Nephron (organoid): ENCODE measurements around the gene KPNA5.

Source experiments
- H3K27ac Mint-ChIP-seq, 3 experiments: 2 replicates each; pipeline ENCODE4 v1.8.0; 2020; ENCODE audit warnings: mixed read lengths in 3 of 3, mild to moderate bottlenecking in 2 of 3, moderate library complexity in 1 of 3
- H3K27me3 Mint-ChIP-seq: 2 replicates; pipeline ENCODE4 v1.8.0; 2021; ENCODE audit warnings: low read depth, mild to moderate bottlenecking, moderate library complexity, mixed read lengths
- H3K36me3 Mint-ChIP-seq: 2 replicates; pipeline ENCODE4 v1.8.0; 2020; ENCODE audit warnings: low read depth, mixed read lengths
- H3K4me1 Mint-ChIP-seq: 2 replicates; pipeline ENCODE4 v1.8.0; 2020; ENCODE audit warnings: mixed read lengths
- H3K4me3 Mint-ChIP-seq, 3 experiments: 2 replicates each; pipeline ENCODE4 v1.8.0; 2020; ENCODE audit warnings: mild to moderate bottlenecking in 3 of 3, mixed read lengths in 3 of 3, moderate library complexity in 2 of 3
- H3K9me3 Mint-ChIP-seq: 2 replicates; pipeline ENCODE4 v1.8.0; 2020; ENCODE audit warnings: mixed read lengths
- CTCF ChIP-seq, 3 experiments: fragments of 200-600 bp; sonication (generic); IDR thresholded peaks; one replicate each; pipeline ENCODE4 v1.5.0; 2021; ENCODE audit warnings: antibody characterized with exemption in 3 of 3; ENCODE audit not compliant: unreplicated experiment in 3 of 3

The KPNA5 gene

GRCh38 chr6:116745176-116745575 lies 64.2 kb downstream of the KPNA5 start:
- no peaks in the 10 kb centered on the region for H3K27me3 Mint-ChIP-seq
- H3K4me1 Mint-ChIP-seq, result no peaks in the 10 kb centered on the region
- H3K4me3 Mint-ChIP-seq, result no peak overlapping the region
- peaks cover 17% of the 10 kb centered on the region for H3K9me3 Mint-ChIP-seq
- no peak overlapping the region for H3K27ac Mint-ChIP-seq
- TF ChIP-seq CTCF (IDR thresholded peaks at IDR 0.05; ENCODE audit: unreplicated experiment in 3 of 3), result no peak
- H3K36me3 Mint-ChIP-seq, result no peaks in the 10 kb centered on the region

- Mint-ChIP-seq H3K4me1 (peaks cover 12% of the 10 kb centered on the region), H3K9me3 (peaks cover 3% of the 10 kb centered on the region), H3K4me3 (no peak overlapping the region), H3K36me3 (no peaks in the 10 kb centered on the region), H3K27me3 (peaks cover 56% of the 10 kb centered on the region), H3K27ac (no peak overlapping the region)
- TF ChIP-seq CTCF (IDR thresholded peaks at IDR 0.05; ENCODE audit: unreplicated experiment in 3 of 3), result no peak
Observed at GRCh38 chr6:116761779-116762178, 80.8 kb downstream of the KPNA5 start.

GRCh38 chr6:116762235-116762634 lies 81.2 kb downstream of the KPNA5 start:
- no peak overlapping the region for H3K4me3 Mint-ChIP-seq
- H3K27me3 Mint-ChIP-seq, result peaks cover 61% of the 10 kb centered on the region
- H3K36me3 Mint-ChIP-seq, result no peaks in the 10 kb centered on the region
- H3K4me1 Mint-ChIP-seq, result peaks cover 12% of the 10 kb centered on the region
- peaks cover 3% of the 10 kb centered on the region for H3K9me3 Mint-ChIP-seq
- no peak overlapping the region for H3K27ac Mint-ChIP-seq
- no peak for TF ChIP-seq CTCF (IDR thresholded peaks at IDR 0.05; ENCODE audit: unreplicated experiment in 3 of 3)

GRCh38 chr6:116763048-116763447 lies 82.0 kb downstream of the KPNA5 start:
- H3K27me3 Mint-ChIP-seq, result peaks cover 66% of the 10 kb centered on the region

GRCh38 chr6:116763906-116764628 lies 83.1 kb downstream of the KPNA5 start:
- Mint-ChIP-seq H3K36me3 (no peaks in the 10 kb centered on the region), H3K4me1 (peaks cover 17% of the 10 kb centered on the region), H3K27ac (no peak overlapping the region), H3K4me3 (peak overlapping the region; percentile 72 to 82 (median 74)), H3K9me3 (peaks cover 3% of the 10 kb centered on the region), H3K27me3 (peaks cover 66% of the 10 kb centered on the region)
- no peak for TF ChIP-seq CTCF (IDR thresholded peaks at IDR 0.05; ENCODE audit: unreplicated experiment in 3 of 3)

More at GRCh38 chr6:116763048-116763447, 82.0 kb downstream of the KPNA5 start:
- Mint-ChIP-seq H3K36me3 (no peaks in the 10 kb centered on the region), H3K4me1 (peaks cover 17% of the 10 kb centered on the region), H3K27ac (no peak overlapping the region), H3K9me3 (peaks cover 3% of the 10 kb centered on the region), H3K4me3 (no peak overlapping the region)
- no peak for TF ChIP-seq CTCF (IDR thresholded peaks at IDR 0.05; ENCODE audit: unreplicated experiment in 3 of 3)

- no peak for TF ChIP-seq CTCF (IDR thresholded peaks at IDR 0.05; ENCODE audit: unreplicated experiment in 3 of 3)
- Mint-ChIP-seq H3K4me3 (peak overlapping the region; percentile 72 to 82 (median 74)), H3K9me3 (peaks cover 3% of the 10 kb centered on the region)
Observed at GRCh38 chr6:116764629-116764960, 83.6 kb downstream of the KPNA5 start.

More at GRCh38 chr6:116764629-116764960, 83.6 kb downstream of the KPNA5 start:
- Mint-ChIP-seq H3K27me3 (peaks cover 66% of the 10 kb centered on the region), H3K27ac (no peak overlapping the region), H3K4me1 (peaks cover 17% of the 10 kb centered on the region), H3K36me3 (no peaks in the 10 kb centered on the region)
